IMR-90 (cell line): Measurements from ENCODE around the gene ELMO1.

Experiments
- FOS ChIP-seq: fragments of 150-350 bp; IDR thresholded peaks from 2 replicates; pipeline ENCODE4 v1.6.1; 2016; ENCODE audit warnings: low read depth, low read length
- MXI1 ChIP-seq: IDR thresholded peaks from 2 replicates; pipeline ENCODE4 v1.6.1; 2012; ENCODE audit warnings: low read depth, mild to moderate bottlenecking, low read length, moderate library complexity, borderline replicate concordance
- POLR2A ChIP-seq: IDR thresholded peaks from 2 replicates; pipeline ENCODE4 v1.6.1; 2012; ENCODE audit warnings: mild to moderate bottlenecking, low read depth, low read length
- RAD21 ChIP-seq: IDR thresholded peaks from 2 replicates; pipeline ENCODE4 v1.6.1; 2012; ENCODE audit warnings: low read length, improper control_type of control experiment
- RFX5 ChIP-seq: IDR thresholded peaks from 2 replicates; pipeline ENCODE4 v1.8.0; 2012; ENCODE audit warnings: low read depth, mild to moderate bottlenecking, low read length, moderate library complexity
- SMC3 ChIP-seq: fragments of 150-350 bp; IDR thresholded peaks from 2 replicates; pipeline ENCODE4 v1.6.1; 2016; ENCODE audit warnings: low read depth, mild to moderate bottlenecking, antibody characterized with exemption, low read length, moderate library complexity
- TF ChIP-seq, protein P1 (sequence below): conservative IDR thresholded peaks from 2 replicates; pipeline ENCODE4 v1.5.1; 2012; ENCODE audit warnings: mild to moderate bottlenecking, low read depth, low read length, improper control_type of control experiment
- TF ChIP-seq, protein P2 (sequence below): fragments of 150-350 bp; IDR thresholded peaks from 2 replicates; pipeline ENCODE4 v1.6.1; 2017; ENCODE audit warnings: mild to moderate bottlenecking, antibody characterized with exemption, low read length, low read depth

DNA sequence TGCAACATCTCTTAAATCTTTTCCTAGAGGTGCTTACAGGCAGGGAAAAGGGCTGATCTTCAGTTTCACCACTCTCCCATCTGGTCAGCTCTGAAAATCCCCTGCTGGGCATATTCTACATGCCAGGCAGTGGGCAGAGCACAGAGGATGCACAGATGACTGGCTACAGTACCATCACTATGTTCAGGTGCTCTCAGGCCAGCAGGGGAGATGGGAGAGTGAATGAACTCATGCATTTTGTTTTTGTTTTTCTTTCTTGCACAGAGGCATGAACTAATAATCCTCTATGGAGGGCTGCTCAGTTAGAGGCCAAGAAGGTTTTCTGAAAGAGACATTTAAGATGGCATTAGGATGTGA, 19.3 kb downstream of the ELMO1 start:
- TF ChIP-seq, protein P1, sequence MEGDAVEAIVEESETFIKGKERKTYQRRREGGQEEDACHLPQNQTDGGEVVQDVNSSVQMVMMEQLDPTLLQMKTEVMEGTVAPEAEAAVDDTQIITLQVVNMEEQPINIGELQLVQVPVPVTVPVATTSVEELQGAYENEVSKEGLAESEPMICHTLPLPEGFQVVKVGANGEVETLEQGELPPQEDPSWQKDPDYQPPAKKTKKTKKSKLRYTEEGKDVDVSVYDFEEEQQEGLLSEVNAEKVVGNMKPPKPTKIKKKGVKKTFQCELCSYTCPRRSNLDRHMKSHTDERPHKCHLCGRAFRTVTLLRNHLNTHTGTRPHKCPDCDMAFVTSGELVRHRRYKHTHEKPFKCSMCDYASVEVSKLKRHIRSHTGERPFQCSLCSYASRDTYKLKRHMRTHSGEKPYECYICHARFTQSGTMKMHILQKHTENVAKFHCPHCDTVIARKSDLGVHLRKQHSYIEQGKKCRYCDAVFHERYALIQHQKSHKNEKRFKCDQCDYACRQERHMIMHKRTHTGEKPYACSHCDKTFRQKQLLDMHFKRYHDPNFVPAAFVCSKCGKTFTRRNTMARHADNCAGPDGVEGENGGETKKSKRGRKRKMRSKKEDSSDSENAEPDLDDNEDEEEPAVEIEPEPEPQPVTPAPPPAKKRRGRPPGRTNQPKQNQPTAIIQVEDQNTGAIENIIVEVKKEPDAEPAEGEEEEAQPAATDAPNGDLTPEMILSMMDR, result no peak
- TF ChIP-seq POLR2A (no peak), MXI1 (no peak), RFX5 (no peak), RAD21 (no peak), FOS (no peak), SMC3 (no peak)
- TF ChIP-seq, protein P2, sequence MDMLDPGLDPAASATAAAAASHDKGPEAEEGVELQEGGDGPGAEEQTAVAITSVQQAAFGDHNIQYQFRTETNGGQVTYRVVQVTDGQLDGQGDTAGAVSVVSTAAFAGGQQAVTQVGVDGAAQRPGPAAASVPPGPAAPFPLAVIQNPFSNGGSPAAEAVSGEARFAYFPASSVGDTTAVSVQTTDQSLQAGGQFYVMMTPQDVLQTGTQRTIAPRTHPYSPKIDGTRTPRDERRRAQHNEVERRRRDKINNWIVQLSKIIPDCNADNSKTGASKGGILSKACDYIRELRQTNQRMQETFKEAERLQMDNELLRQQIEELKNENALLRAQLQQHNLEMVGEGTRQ, result no peak
